ENCODE results near the gene ACAA1.
"Not testable (repeated sequence)": the region's sequence is repeated elsewhere in the genome, so short reads cannot be mapped to it uniquely, and the experiment has no call there.

ACAA1 gene

GRCh38 chr3:38136777-38137614, at the start of gene ACAA1:
Gene ACAA1 (minus strand): TSS chr3:38137127. CDS start chr3:38137035, 92 bp downstream.
- DNase-seq (ENCODE audit: low read depth): peak; percentile 97

- DNase-seq (ENCODE audit: low read depth): no peak
These were observed 40.3 kb upstream of the ACAA1 start for GRCh38 chr3:38177181-38177580.

- no peak for DNase-seq (ENCODE audit: low read depth)
These were observed 37.0 kb upstream of the ACAA1 start for GRCh38 chr3:38173834-38174418.

GRCh38 chr3:38171622-38172021, 34.7 kb upstream of the ACAA1 start:
- DNase-seq (ENCODE audit: low read depth): no peak

- DNase-seq (ENCODE audit: low read depth): no peak
These were observed 33.8 kb upstream of the ACAA1 start for GRCh38 chr3:38170722-38171121.

- DNase-seq (ENCODE audit: low read depth): no peak
These were observed 32.0 kb upstream of the ACAA1 start for GRCh38 chr3:38169027-38169317.

GRCh38 chr3:38168151-38169026, 31.5 kb upstream of the ACAA1 start:
- DNase-seq (ENCODE audit: low read depth): no peak

GRCh38 chr3:38167591-38167990, 30.7 kb upstream of the ACAA1 start:
- DNase-seq (ENCODE audit: low read depth): no peak

GRCh38 chr3:38165722-38166387, 28.9 kb upstream of the ACAA1 start:
- no peak for DNase-seq (ENCODE audit: low read depth)

- DNase-seq (ENCODE audit: low read depth): peak; percentile 95
These were observed 28.2 kb upstream of the ACAA1 start, which contains the start of gene OXSR1 for GRCh38 chr3:38164952-38165721. Gene OXSR1 (plus strand): TSS chr3:38165537. CDS start chr3:38165877, 340 bp downstream.

GRCh38 chr3:38164643-38164951, 27.7 kb upstream of the ACAA1 start:
- DNase-seq (ENCODE audit: low read depth): no peak

- no peak for DNase-seq (ENCODE audit: low read depth)
These were observed 27.1 kb upstream of the ACAA1 start for GRCh38 chr3:38163841-38164642.

- no peak for DNase-seq (ENCODE audit: low read depth)
These were observed 26.4 kb upstream of the ACAA1 start for GRCh38 chr3:38163117-38163840.

- not testable (repeated sequence) for DNase-seq (ENCODE audit: low read depth)
These were observed 23.8 kb upstream of the ACAA1 start for GRCh38 chr3:38160704-38161103.

GRCh38 chr3:38158472-38158871, 21.5 kb upstream of the ACAA1 start:
- no peak for DNase-seq (ENCODE audit: low read depth)

GRCh38 chr3:38157595-38157994, 20.7 kb upstream of the ACAA1 start:
- DNase-seq (ENCODE audit: low read depth): no peak

- no peak for DNase-seq (ENCODE audit: low read depth)
These were observed 20.2 kb upstream of the ACAA1 start for GRCh38 chr3:38157117-38157516.

- DNase-seq (ENCODE audit: low read depth): no peak
These were observed 18.9 kb upstream of the ACAA1 start for GRCh38 chr3:38155825-38156224.

- DNase-seq (ENCODE audit: low read depth): no peak
These were observed 17.8 kb upstream of the ACAA1 start for GRCh38 chr3:38154625-38155255.
